ENCODE results near the gene RGS3.

RGS3 gene

GRCh38 chr9:113574441-113575262 is 111.1 kb downstream of the RGS3 start:
- DNase-seq = no peak

GRCh38 chr9:113577525-113578261 is 114.2 kb downstream of the RGS3 start:
- no peak for DNase-seq

DNA sequence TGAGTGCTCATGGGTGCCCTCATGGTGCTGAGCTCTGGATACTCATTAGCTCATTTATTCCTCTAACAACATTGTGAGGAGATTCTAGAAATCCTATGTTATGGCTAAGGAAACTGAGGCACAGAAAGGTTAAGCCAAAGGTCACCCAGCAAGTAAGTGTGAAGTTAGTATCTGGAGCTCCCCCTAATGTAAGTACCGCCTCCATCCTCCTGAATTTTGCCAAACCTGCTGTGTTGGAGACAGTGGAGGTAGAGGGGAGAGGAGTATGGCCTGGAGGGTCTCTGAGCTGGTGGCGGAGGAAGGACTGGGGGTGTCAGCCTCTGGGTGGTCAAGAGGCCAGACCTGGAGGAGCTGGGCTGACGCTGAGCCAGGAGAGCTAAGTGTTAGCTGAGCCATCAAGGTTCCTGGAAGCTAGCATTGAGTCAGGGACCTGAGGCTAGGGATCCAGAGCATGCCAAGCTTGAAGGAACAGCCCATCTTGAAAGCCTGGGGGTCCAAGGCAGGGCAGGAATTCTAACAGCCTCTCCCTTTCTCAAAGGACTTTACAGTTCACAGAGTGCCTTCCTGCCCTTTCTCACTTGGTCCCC is 114.8 kb downstream of the RGS3 start:
- DNase-seq = no peak

- DNase-seq = no peak
Measured at GRCh38 chr9:113578882-113579282, 115.4 kb downstream of the RGS3 start.

GRCh38 chr9:113579283-113580040 is 115.9 kb downstream of the RGS3 start:
- peak; percentile 11 for DNase-seq

GRCh38 chr9:113580041-113580953 is 116.8 kb downstream of the RGS3 start:
- no peak for DNase-seq

DNA sequence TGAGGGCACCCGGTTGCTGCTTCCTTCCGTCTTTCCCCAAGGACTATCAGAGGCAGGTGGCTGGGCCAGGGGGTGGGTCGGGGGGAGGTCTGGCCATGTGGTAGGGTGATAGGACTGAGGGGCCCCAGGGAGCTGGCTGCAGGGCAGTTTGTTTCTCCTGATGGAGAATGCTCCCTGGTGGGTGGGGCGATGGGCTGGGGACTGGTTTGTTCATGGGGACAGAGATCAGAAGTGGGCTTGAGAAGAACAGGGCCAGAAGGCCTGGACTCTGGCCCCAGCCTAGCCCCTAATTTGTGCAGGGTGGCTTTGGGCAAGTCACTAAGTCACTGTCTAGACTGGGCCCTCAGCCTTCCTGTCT is 117.4 kb downstream of the RGS3 start:
- no peak for DNase-seq

DNA sequence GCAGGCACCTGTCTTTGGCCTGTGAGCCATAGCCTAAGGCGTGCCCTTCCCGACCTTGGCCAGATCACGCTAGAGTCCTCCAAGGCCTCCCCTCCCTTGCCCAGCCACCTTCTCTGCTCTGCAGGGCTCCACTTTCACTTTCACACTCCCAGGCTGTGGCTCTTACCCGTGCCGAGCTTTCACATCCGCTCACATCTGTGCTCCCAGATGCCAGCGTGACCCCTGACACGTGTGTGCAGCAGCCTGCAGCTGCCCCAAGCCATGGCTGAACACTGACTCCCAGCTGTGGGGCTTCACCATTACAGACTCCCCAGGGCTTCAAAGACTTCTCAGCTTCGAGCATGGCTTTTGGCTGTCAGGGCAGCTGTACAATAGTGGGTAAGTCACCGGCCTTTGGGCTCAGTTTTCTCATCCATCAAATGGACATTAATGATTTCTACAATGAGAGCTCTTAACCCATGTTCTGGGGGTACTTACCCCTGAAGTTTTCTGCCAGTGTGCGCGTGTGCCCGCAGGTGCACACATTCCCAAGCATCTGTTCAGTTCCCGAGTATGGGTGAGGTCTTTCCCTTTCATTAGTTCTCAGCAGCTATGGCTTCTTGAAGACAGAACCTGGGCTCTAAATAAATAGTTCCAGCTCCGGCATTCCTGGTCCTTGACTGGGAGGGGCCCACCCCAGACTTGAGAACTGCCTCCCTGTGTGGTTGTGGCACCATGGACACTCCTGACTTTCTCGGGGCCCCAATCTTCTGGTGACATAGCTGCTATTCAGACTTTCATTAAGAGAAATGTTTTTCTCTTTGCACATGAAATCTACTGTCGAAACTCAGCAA is 118.6 kb downstream of the RGS3 start:
- DNase-seq = peak; percentile 21

- no peak for DNase-seq
Measured at GRCh38 chr9:113582698-113583200, 119.2 kb downstream of the RGS3 start.

- no peak for DNase-seq
Measured at GRCh38 chr9:113583511-113584427, 120.2 kb downstream of the RGS3 start.

DNA sequence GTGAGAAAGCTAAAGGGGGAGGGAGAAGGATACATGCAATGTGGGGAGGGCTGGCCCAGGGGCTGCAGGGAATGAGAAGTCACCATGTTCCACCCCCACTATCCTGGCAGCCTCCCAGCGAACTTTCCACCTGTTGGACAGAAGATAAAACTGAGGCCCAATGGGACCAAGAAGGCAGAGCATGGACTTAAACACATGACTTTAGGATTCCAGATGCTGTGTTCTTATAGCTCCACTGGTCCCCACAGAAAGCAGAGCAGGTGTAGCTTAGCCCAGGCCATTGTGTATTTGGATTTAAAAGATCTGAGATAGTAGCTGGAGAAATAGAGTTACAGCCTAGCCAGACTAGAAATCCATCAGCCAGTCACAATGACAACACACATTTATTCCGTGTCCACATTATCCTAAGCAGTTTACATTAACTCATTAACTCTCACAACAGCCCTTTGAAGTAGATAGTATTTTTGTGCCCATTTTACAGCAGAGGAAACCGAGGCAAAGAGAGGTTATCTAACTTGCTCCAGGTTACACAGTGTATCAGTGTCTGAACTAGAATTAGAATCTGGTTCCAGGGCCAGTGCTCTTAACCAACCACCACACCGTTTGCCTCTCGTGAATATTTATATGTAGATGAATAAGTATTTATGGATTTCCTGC is 121.0 kb downstream of the RGS3 start:
- DNase-seq = no peak

DNA sequence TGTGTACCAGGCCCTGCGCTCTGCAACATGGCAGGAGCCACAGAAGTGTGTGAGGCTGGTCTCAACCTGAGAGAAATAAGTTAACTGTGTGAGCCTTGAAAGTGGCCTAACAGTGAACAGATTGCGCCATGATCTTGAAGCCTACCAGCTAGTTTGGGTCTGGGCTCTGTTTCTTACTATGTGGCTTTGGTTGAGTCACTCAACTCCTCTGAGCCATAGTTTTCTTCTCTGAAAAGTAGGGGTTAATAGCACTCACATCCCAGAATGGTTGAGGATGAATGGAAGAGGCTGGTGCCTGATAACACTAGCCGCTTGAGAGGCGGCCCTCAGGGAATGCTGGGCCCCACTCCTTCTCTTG is 121.5 kb downstream of the RGS3 start:
- DNase-seq = no peak

- no peak for DNase-seq
Measured at GRCh38 chr9:113585555-113585954, 122.0 kb downstream of the RGS3 start.

- no peak for DNase-seq
Measured at GRCh38 chr9:113587471-113588031, 124.0 kb downstream of the RGS3 start.

DNA sequence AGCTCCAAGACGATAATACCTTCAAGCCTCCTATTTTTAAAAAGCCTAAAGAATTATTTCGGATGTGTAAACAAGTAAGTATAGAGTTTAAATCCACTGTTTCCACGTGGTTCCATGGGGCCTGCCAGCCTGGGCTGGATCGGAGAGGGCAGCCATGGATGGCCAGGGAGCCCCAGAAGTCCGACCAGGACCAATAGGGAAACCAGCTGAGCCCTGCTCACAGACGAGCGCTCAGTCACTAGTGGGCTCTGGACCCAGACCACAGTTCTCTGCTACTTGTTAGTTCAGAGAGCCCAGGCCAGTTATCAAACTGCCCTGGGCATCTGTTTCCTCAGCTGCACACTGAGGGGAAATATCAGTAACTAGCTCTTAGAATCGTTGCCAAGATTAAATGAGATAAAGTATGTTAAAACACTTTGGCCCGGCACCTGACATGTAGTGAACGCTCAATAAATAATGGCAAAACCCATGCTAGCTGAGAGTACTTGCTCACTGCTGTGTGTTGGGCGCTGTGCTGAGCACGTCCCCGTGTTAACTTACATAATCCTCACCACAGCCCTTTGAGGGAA is 124.8 kb downstream of the RGS3 start:
- DNase-seq = no peak

GRCh38 chr9:113588936-113589335 is 125.4 kb downstream of the RGS3 start:
- no peak for DNase-seq

DNA sequence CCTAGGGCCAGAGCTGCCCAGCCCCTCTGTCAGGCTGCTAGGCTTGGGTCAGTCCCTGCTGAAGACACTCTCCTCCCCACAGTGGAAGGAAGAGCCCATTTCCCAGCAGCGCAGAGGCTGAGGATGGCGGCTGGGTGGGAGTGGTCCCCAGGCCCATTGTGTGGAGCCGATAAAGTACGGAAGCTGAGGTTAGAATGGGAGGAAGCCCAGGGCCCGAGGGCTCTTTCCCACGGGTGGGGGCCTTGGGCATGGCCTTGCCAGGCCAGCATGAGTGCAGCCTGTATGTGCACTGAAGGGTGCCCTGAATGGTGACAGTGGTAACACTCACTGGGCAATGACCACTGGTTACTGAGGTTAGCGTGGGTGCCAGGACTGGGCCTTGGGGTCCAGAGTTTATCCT is 125.9 kb downstream of the RGS3 start:
- DNase-seq = no peak

DNA sequence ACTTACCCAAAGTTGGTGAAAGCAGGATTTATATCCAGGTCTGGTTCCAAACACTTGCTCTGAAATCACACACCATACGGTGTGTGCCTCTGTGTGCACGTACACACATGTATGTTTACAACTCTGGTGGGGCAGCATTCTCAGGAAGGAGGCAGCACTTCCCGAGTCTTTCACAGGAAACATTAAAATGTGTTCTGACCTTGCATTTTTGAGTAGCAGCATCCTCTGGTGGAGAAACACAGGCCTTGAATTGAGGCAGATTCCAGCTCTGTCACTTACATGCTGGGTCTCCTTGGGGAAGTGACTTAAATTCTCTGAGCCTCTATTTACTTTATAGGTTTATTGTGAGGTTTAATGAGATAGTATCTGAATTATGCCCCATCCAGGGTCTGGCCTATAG is 126.4 kb downstream of the RGS3 start:
- no peak for DNase-seq

GRCh38 chr9:113590389-113590788 is 126.9 kb downstream of the RGS3 start:
- DNase-seq = no peak

Data from NCI-H524 treated with DMSO at 0.1 percent for 48 hours (cell line).